GM12878 (cell line): Measurements from ENCODE around the gene INTU. TPM values are rescaled to one million over a fixed set of nuclear protein-coding genes. Genes with fewer than 3 reads are reported as not detected.

Experiments
- BHLHE40 ChIP-seq, 2 experiments: fragments of 450-650 bp in 1 of 2; IDR thresholded peaks; 2 replicates each; pipeline ENCODE4 v1.6.1; 2011 to 2017; ENCODE audit warnings: low read depth in 2 of 2, borderline replicate concordance in 1 of 2, improper control_type of control experiment in 1 of 2, low read length in 1 of 2, mild to moderate bottlenecking in 1 of 2
- NKRF ChIP-seq: fragments of 450-650 bp; conservative IDR thresholded peaks from 2 replicates; pipeline ENCODE4 v1.6.1; 2017; ENCODE audit warnings: mild to moderate bottlenecking, moderate library complexity
- POLR2AphosphoS5 ChIP-seq: IDR thresholded peaks from 2 replicates; pipeline ENCODE4 v1.6.1; 2011; ENCODE audit warnings: mild to moderate bottlenecking, low read length, inconsistent platforms
- SKIL ChIP-seq: fragments of 450-650 bp; IDR thresholded peaks from 2 replicates; pipeline ENCODE4 v1.6.1; 2017; ENCODE audit warnings: mild to moderate bottlenecking, low read depth, inconsistent platforms; ENCODE audit not compliant: poor library complexity, severe bottlenecking
- SREBF2 ChIP-seq: IDR thresholded peaks from 2 replicates; pipeline ENCODE4 v1.6.1; 2012; ENCODE audit warnings: mild to moderate bottlenecking, low read length
- SUPT20H ChIP-seq: IDR thresholded peaks from 2 replicates; pipeline ENCODE4 v1.6.1; 2011; ENCODE audit warnings: low read depth, mild to moderate bottlenecking, low read length, moderate library complexity, borderline replicate concordance; ENCODE audit not compliant: control insufficient read depth
- ZZZ3 ChIP-seq: IDR thresholded peaks from 2 replicates; pipeline ENCODE4 v1.6.1; 2011; ENCODE audit warnings: low read depth; ENCODE audit not compliant: control insufficient read depth, insufficient read length
- polyA plus RNA-seq, 11 experiments: library from polyadenylated mRNA; depleted of rRNA in 4 of 11; unstranded in 6 of 11; stranded (reverse) in 5 of 11; fragments of >200 nt; fragmentation: Nextera tagmentation in 4 of 11; fragmentation: Illumina TruSeq in 1 of 11; extraction: Ambion mirVana in 4 of 11; extraction: Trizol in 1 of 11; gene quantifications; 1 replicate in 1 of 11; 2 replicates in 10 of 11; pipeline versions ENCODE4 v1.2.1 to v1.2.3, GENCODE V29; 2011 to 2016; ENCODE audit warnings: inconsistent platforms in 2 of 11, missing spikeins in 2 of 11, low read depth in 1 of 11
- total RNA-seq, 4 experiments: library from RNA; depleted of rRNA in 3 of 4; stranded (reverse); fragments of >200 nt in 3 of 4; fragmentation: Illumina TruSeq in 1 of 4; extraction: Trizol in 1 of 4; gene quantifications; 2 replicates each; pipeline versions ENCODE4 v1.2.1 to v1.2.3, GENCODE V29; 2013 to 2021
- TF ChIP-seq, protein P1 (sequence below): fragments of 450-650 bp; formaldehyde crosslinking; IDR thresholded peaks from 2 replicates; pipeline ENCODE4 v1.4.0; 2022; ENCODE audit warnings: mild to moderate bottlenecking, moderate library complexity

INTU gene
- total and polyA plus RNA-seq, 10 of the 15 experiments (the other 5 are each of a cell fraction or from before 2014, with no cell fraction given) = under 0.01 to 0.15 (median 0.01) TPM; not detected in 4

GRCh38 chr4:127642169-127642568 is 9.4 kb downstream of the INTU start (continued):
- TF ChIP-seq, protein P1, sequence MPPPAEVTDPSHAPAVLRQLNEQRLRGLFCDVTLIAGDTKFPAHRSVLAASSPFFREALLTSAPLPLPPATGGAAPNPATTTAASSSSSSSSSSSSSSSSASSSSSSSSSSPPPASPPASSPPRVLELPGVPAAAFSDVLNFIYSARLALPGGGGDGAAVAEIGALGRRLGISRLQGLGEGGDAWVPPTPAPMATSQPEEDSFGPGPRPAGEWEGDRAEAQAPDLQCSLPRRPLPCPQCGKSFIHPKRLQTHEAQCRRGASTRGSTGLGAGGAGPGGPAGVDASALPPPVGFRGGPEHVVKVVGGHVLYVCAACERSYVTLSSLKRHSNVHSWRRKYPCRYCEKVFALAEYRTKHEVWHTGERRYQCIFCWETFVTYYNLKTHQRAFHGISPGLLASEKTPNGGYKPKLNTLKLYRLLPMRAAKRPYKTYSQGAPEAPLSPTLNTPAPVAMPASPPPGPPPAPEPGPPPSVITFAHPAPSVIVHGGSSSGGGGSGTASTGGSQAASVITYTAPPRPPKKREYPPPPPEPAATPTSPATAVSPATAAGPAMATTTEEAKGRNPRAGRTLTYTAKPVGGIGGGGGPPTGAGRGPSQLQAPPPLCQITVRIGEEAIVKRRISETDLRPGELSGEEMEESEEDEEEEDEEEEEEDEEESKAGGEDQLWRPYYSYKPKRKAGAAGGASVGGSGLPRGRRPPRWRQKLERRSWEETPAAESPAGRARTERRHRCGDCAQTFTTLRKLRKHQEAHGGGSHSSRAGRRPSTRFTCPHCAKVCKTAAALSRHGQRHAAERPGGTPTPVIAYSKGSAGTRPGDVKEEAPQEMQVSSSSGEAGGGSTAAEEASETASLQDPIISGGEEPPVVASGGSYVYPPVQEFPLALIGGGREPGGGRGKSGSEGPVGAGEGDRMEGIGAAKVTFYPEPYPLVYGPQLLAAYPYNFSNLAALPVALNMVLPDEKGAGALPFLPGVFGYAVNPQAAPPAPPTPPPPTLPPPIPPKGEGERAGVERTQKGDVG = no peak
- no peak for TF ChIP-seq BHLHE40 (IDR thresholded peaks at IDR 0.05; ENCODE audit: borderline replicate concordance in 1 of 2, low read depth in 2 of 2, low read length in 1 of 2)
- no peak for TF ChIP-seq SUPT20H
- no peak for TF ChIP-seq SREBF2
- TF ChIP-seq NKRF = no peak
- TF ChIP-seq SKIL = no peak
- TF ChIP-seq POLR2AphosphoS5 = no peak
- TF ChIP-seq ZZZ3 = no peak
